Activated T-helper 9 cell treated with anti-CD3 and anti-CD28 coated beads, Interleukin-2, amount 50 U/mL, for 16 hours (primary cell): ENCODE measurements around the gene LRRC30.
"Not testable (repeated sequence)": the region's sequence is repeated elsewhere in the genome, so short reads cannot be mapped to it uniquely, and the experiment has no call there.

Source experiments
- DNase-seq: peaks from one replicate; pipeline ENCODE4 v3.0.0-alpha.2; 2020; ENCODE audit warnings: low read depth

LRRC30 gene

DNA sequence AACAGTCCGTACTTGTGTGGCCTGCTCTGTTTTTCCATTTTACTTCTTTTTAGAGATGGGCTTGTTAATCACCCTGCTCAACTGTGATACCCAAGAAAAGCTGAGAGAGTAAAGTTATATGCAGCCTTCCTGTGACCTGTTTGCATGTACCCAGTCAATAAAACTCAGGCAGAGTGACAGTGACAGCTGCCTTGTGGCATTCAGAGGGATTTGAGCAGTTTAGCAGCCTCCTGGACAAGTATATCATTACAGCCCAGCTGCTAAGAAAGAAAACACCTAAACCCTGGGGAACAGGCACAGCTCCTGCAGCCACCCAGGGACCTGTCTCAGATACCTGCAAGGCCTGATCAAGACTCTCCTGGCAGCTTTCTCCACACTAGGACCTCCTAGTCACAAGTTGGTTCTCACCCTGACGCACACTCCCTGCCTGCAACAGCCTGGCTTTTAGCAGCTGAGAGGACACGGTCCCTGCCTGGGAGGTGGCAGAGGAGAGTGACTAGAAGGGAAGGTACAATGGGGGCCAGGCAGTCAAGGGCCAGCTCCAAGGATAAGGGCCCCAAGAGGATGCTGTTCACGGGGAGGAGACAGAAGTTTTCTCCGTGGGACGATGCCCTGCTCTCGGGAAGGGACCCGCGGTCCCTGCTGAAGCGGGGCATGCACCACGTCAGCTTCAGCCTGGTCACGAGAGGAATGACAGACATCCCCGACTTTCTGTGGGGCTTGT is at the start of gene LRRC30:
TSS of gene LRRC30 (plus strand) at position 464 of the 724 bp plus-strand sequence. CDS start at position 514, 50 bp downstream.
- DNase-seq, result no peak

- DNase-seq, result no peak
Observed at GRCh38 chr18:7185701-7186100, 45.2 kb upstream of the LRRC30 start.

DNA sequence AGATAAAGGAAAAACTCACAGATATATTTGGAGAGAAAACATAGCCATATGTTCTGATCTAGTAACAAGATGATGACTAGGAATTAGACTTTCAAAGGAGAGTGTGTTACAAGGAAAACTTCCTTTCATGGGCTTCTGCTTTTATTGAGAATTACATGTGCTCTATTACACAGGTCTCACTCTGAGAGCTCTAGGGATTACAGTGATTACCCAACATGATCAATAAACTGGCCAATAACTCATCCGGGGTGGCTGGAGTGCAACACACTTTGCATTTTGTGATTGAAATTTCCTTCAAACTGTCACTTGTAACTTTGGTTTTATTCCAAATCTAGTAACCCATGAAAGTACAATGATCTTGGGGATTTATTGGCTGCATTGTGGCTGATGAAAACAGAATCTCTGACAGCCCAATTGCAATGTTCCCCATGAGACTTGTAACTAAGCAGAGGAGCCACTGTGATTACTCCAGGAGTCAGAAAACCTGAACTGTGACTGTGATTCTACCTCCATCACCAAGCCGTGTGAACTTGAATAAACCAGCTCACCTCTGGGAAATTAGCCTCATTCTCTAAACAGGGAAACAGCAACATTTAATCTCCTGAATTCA is 40.2 kb upstream of the LRRC30 start:
- DNase-seq, result no peak

DNA sequence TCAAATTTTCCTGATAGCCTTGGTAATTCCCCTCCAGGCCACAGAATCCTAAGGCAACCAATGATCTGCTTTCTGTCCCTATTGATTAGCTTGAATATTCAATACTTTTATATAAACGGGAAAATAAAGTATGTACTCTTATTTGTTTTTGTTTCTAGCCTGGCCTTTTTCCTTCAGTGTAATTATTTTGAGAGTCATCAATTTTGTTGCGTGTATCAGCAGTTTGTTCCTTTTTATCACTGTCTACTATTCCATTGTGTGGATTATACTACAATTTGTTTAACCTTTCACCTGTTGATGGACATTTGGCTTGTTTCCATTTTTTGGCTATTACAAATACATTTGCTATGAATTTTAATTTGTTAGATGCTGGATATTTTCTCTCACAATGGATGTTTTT is 39.2 kb upstream of the LRRC30 start:
- DNase-seq, result no peak

DNA sequence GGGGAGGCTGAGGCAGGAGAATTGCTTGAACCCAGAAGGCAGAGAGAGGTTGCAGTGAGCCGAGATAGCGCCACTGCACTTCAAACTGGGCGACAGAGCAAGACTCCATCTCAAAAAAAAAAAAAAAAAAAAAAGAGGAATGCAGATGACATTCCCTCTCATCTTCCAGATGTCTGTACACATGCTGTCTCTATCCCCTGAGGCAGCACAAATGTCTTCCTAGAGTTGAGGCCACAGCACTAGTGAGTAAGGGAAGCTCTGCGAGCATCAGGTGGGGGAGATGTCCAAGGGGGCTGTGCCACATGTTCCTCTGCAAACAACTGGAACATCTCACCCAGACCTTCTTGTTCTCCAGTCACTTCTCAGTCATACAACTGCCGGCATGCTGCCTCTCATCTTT is 35.6 kb upstream of the LRRC30 start:
- DNase-seq, result no peak

DNA sequence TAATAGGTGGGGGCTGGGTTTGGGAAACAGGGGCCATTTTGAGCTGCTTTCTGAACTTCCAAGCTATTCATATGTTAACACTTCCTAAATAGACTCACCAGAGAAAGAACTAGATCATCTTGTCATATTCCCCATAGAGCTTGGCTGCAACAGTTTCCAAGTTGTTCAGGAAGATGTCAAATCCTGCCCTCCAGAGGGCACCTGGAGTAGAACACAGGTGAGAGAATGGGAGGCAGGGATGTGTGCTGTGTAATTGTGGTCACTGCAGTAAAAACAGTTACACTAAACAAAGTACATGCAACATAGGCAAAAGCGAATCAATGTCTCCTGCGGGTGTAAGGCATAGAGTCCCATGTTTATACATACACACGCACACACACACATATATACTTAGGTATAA is 34.5 kb upstream of the LRRC30 start:
- no peak for DNase-seq

GRCh38 chr18:7197854-7198253 is 33.0 kb upstream of the LRRC30 start:
- no peak for DNase-seq

- DNase-seq, result no peak
Observed at GRCh38 chr18:7198326-7198725, 32.6 kb upstream of the LRRC30 start.

DNA sequence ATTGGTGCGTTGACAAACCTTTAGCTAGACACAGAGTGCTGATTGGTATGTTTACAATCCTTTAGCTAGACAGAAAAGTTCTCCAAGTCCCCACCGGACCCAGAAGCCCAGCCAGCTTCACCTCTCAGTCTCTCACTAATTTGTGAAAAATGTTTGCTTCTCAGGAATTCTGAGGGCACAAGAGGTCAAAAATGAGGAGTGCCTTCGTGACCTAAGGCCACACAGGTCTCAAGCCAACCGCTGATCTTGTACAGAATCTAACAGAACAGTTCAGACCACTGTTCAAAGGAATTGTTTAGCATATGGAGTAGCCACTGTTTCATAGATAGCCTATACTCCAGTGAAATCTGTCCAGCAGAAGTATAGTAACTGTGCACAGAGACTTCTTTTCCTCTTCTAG is 29.8 kb upstream of the LRRC30 start:
- no peak for DNase-seq

DNA sequence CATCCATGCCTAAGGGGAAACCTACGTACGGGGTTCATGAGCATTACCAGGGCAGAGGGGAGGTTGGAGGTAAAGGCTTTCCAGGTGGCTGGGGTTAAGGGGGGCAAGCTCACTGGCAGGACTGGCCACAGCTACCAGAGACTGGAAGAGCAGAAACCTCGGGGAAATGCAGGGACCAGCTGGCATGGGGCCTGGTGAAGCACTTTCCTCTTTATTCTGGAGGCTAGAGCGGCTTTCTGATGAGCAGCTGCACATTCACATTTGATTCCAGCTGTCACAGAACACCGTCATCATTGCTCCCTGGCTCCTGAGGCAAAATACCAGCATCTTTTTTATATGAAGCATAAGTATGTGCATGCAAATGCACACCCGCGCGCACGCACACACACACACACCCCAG is 28.7 kb upstream of the LRRC30 start:
- no peak for DNase-seq

GRCh38 chr18:7203601-7204000 is 27.3 kb upstream of the LRRC30 start:
- DNase-seq, result not testable (repeated sequence)

DNA sequence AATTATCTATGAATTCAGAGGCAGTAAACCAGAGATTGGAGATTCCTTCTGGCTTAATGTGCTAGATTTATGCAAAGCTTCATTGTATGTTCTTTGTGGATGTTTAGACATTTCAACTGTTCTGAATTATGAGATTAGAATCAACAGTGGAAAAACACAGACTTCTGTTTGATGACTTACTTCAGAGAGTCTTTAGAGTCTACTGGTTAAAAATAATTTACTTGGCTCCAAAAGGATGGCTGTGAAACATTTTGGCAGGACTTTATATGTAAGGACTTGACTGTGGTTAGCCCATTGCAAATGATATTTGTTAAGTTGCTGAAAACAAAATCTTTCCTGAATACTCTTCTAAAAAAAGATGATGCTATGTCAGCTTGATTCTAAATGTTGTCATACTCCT is 25.5 kb upstream of the LRRC30 start:
- DNase-seq, result no peak

- no peak for DNase-seq
Observed at GRCh38 chr18:7206217-7206616, 24.7 kb upstream of the LRRC30 start.

- DNase-seq, result no peak
Observed at GRCh38 chr18:7207366-7207915, 23.4 kb upstream of the LRRC30 start.

DNA sequence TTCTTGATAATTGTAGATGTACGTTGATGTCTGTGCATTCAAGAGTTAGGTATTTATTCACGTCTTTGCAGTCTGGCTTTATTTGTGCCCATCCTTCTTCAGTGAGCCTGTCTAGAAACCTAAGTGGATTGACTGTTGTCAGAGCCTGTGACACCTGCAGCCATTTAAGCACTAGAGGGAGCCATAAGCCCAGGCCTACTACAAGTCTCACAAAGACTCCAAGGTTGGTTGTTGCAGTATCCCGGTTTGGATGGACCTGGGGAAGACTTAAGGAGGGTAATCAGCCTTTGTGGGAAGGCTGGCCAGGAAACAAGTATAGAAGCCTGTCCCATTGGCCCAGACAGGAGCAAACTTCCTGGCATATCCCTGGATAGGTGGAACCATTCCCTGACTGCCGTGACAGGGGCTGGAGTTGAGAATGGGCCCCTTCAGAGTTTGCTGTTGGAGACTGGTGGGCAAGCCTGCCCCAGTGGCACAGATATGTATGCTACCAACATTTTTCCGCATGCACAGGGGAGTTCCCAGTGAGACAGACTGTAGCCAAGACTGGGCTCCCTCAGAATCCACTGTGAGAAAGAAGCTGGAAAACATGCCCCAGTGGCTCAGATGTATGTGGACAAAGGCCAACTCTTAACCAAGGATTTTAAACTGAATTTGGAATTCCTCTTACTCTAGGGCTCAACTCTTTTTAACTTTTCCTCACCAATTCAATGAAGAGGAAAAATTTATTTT is 9.3 kb upstream of the LRRC30 start:
- DNase-seq, result no peak

DNA sequence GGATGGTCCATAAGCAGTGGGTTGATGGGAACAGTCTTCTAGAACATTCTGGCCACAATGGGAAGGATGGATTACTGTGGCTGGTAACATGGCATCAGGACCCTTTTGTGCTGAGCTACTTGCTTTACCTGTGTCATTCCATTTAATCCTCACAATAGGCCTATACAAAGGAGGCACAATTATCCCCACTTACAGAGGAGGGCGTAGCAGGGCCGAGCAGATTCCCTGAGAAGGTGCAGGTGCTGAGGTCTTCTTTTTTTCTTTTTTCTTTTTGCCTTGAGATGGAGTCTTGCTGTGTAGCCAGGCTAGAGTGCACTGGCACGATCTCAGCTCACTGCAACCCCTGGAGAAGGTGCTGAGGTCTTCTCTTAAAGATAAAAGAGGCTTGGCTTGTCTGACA is 6.7 kb upstream of the LRRC30 start:
- DNase-seq, result no peak

DNA sequence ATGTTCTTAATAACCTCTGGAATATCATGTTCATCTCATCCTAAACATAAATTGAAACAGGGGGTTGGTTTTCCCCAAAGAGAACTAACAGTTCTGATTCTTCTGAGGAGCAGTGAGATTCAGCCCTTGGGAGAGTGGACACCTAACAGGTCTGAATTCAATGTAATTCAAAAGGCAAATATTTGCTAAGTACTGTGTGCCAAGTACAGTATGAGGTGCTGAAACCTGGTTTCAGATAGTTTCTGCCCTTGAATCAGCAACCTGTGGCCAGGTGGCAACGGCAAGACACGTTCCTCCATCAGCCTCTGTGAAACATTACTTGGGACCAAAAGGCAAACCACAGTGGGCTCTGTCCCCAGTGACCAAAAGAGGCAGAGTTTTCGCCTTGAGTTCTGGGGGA is 1.3 kb downstream of the LRRC30 start:
- no peak for DNase-seq

- DNase-seq, result no peak
Observed at GRCh38 chr18:7233134-7233810, 2.4 kb downstream of the LRRC30 start.

DNA sequence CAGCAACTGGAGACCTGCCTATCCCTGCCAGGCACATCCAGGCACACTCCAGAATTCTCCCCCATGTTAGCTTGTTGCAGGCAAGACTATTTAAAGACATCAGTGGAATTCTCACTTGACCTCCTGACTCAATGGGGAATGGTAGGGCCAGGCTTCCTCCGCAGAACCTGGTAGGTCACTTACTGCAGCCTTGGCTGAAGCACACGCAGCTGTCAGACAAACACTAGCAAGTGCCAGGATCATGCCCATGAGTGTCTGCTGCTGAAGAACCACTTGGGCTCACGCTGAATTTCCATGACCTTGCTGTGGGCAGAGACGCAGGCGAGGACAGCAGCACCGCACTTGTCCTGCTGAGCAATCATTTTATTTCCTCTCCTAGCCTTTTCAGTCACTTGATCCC is 3.2 kb downstream of the LRRC30 start:
- DNase-seq, result no peak

DNA sequence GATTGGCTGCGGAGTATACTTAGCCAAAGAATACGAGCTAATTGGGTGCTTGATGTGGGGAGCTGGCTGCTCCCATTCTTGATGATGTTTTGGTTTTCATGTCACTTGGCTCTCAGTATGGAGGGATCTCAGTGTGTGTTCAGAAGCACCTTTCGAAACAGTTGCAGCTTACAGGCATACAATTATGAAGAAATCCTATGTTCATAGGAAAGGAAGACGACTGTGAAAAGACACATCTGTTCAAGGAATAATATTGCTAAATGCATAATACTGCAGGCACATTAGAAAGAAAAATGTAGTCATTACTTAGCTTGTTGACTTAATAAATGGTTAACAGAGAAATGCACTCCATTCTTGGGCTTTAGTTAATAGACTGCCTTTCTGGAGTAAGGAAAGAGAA is 4.1 kb downstream of the LRRC30 start:
- DNase-seq, result no peak

GRCh38 chr18:7236072-7236471 is 5.2 kb downstream of the LRRC30 start:
- no peak for DNase-seq

DNA sequence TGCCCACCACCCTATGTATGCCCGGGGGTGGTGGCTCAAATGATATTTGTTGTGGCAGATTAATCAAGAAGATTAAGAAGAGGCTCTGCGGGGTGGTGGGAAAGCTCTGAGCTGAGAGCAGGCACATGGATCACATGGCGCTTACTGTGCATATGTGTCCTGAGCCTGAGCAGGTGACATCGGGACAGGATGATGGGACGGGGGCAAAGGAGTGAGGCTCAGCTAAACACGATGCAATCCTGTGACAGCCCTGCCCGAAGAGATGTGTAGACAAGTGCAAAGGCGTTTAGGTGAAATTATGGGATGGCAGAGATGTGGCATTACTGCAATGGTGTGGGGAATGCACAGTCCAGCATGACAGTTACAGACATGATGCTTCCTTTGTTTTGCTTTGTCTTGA is 6.0 kb downstream of the LRRC30 start:
- no peak for DNase-seq
